ENCODE results near the gene MSRB1. TPM values are rescaled to one million over a fixed set of nuclear protein-coding genes. Genes with fewer than 3 reads are reported as not detected.

Gene MSRB1
- total and polyA plus RNA-seq, 2 of the 13 experiments (the other 11 are each of a cell fraction or from before 2014, with no cell fraction given) = 32.1 to 75.4 TPM

DNA sequence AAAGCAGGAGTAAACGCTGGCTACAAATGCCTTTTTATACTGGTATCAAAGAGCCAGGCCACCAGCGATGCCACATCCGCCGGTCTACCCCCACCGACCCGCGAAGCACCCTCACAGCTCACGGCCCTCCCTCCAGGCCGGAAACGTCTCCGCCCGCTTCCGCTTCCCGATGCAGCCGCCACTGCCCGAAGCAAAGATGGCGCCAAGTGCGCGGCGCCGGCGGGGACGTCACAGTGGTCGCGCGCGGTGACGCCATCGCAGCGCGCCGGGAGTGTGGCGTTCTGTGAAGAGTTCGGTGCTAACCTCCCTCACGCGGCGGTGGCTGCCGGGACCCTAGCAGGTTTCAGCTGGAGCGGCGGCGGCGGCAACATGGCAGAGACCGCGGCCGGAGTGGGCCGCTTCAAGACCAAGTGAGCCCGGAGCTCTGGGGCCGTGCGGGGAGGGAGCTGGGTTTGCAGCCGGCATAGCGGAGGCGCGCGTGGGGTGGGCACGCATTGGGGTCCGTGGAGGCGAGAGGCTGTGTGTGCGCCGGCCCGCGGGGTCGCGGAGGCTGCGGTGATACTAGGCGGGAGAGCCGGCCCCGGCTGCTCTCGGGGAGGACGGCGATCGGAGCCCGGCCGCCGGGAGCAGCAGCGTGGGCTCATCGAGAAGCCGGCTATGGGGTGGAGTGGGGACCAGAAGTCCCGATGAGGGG is 28.9 kb upstream of the MSRB1 start, which contains the start of gene TBL3 (continued):
- TF ChIP-seq RERE (CRISPR knock-in tag; IDR thresholded peaks at IDR 0.05; ENCODE audit: low read depth) (0 out of 2 replicates have a peak, but pooled peaks have one; percentile 31), ZNF768 (CRISPR knock-in tag; IDR thresholded peaks at IDR 0.05) (peak; percentile 21; the same call in 1 of the 2 replicates), ZNF124 (CRISPR knock-in tag; IDR thresholded peaks at IDR 0.05) (no peak; the same call in 1 of the 2 replicates), HOXA5 (CRISPR knock-in tag; IDR thresholded peaks at IDR 0.05) (peak; percentile 58), NRL (CRISPR knock-in tag; IDR thresholded peaks at IDR 0.05; ENCODE audit: borderline replicate concordance) (peak; percentile 49), ZSCAN20 (CRISPR knock-in tag; IDR thresholded peaks at IDR 0.05; ENCODE audit: borderline replicate concordance) (0 out of 2 replicates have a peak, but pooled peaks have one; percentile 49), ZNF274 (CRISPR knock-in tag; IDR thresholded peaks at IDR 0.05) (peak; percentile 93), EED (CRISPR knock-in tag; IDR thresholded peaks at IDR 0.05) (peak; percentile 37; the same call in 1 of the 2 replicates), ARHGAP35 (CRISPR knock-in tag; IDR thresholded peaks at IDR 0.05; ENCODE audit: borderline replicate concordance) (peak; percentile 93), ZNF552 (CRISPR knock-in tag; IDR thresholded peaks at IDR 0.05; ENCODE audit: borderline replicate concordance) (peak; percentile 87), SETDB1 (CRISPR knock-in tag; IDR thresholded peaks at IDR 0.05; ENCODE audit: borderline replicate concordance) (no peak), ZNF569 (CRISPR knock-in tag; IDR thresholded peaks at IDR 0.05; ENCODE audit: borderline replicate concordance) (0 out of 2 replicates have a peak, but pooled peaks have one; percentile 76), PTBP1 (IDR thresholded peaks at IDR 0.05; ENCODE audit: low read depth, low read length, poor library complexity, severe bottlenecking) (no peak)
- TF ChIP-seq, protein P1, sequence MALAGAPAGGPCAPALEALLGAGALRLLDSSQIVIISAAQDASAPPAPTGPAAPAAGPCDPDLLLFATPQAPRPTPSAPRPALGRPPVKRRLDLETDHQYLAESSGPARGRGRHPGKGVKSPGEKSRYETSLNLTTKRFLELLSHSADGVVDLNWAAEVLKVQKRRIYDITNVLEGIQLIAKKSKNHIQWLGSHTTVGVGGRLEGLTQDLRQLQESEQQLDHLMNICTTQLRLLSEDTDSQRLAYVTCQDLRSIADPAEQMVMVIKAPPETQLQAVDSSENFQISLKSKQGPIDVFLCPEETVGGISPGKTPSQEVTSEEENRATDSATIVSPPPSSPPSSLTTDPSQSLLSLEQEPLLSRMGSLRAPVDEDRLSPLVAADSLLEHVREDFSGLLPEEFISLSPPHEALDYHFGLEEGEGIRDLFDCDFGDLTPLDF (CRISPR knock-in tag; IDR thresholded peaks at IDR 0.05) = peak; percentile 76; the same call in 1 of the 2 replicates
- TF ChIP-seq, protein P2, sequence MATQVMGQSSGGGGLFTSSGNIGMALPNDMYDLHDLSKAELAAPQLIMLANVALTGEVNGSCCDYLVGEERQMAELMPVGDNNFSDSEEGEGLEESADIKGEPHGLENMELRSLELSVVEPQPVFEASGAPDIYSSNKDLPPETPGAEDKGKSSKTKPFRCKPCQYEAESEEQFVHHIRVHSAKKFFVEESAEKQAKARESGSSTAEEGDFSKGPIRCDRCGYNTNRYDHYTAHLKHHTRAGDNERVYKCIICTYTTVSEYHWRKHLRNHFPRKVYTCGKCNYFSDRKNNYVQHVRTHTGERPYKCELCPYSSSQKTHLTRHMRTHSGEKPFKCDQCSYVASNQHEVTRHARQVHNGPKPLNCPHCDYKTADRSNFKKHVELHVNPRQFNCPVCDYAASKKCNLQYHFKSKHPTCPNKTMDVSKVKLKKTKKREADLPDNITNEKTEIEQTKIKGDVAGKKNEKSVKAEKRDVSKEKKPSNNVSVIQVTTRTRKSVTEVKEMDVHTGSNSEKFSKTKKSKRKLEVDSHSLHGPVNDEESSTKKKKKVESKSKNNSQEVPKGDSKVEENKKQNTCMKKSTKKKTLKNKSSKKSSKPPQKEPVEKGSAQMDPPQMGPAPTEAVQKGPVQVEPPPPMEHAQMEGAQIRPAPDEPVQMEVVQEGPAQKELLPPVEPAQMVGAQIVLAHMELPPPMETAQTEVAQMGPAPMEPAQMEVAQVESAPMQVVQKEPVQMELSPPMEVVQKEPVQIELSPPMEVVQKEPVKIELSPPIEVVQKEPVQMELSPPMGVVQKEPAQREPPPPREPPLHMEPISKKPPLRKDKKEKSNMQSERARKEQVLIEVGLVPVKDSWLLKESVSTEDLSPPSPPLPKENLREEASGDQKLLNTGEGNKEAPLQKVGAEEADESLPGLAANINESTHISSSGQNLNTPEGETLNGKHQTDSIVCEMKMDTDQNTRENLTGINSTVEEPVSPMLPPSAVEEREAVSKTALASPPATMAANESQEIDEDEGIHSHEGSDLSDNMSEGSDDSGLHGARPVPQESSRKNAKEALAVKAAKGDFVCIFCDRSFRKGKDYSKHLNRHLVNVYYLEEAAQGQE (IDR thresholded peaks at IDR 0.05; ENCODE audit: borderline replicate concordance in 1 of 2, low read depth in 1 of 2, low read length in 2 of 2) = no peak
- TF ChIP-seq, protein P3, sequence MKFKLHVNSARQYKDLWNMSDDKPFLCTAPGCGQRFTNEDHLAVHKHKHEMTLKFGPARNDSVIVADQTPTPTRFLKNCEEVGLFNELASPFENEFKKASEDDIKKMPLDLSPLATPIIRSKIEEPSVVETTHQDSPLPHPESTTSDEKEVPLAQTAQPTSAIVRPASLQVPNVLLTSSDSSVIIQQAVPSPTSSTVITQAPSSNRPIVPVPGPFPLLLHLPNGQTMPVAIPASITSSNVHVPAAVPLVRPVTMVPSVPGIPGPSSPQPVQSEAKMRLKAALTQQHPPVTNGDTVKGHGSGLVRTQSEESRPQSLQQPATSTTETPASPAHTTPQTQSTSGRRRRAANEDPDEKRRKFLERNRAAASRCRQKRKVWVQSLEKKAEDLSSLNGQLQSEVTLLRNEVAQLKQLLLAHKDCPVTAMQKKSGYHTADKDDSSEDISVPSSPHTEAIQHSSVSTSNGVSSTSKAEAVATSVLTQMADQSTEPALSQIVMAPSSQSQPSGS (CRISPR knock-in tag; IDR thresholded peaks at IDR 0.05) = peak; percentile 86

All from HepG2 (cell line).